ENCODE measurements around the gene DENND1A.

DNA sequence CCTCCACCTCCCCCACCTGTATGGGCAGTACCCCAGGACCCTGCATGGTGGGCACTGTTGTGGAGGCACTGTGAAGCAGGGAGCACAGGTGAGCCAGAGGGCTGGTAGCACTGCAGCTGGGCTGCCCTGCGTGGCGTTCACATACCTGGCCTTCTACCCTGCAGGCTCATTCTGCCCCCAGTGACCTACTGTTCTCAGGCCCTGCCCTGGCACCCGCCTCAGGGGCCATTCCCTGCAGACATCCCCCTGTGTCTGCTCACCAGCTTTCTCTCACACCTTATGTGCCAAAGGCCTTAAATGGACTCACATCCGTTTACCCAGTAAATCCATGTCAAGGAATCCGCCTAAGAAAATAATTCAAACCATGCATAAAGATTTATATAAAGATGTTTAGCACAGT is 377.4 kb downstream of the DENND1A start:
- TF ChIP-seq, protein P1, sequence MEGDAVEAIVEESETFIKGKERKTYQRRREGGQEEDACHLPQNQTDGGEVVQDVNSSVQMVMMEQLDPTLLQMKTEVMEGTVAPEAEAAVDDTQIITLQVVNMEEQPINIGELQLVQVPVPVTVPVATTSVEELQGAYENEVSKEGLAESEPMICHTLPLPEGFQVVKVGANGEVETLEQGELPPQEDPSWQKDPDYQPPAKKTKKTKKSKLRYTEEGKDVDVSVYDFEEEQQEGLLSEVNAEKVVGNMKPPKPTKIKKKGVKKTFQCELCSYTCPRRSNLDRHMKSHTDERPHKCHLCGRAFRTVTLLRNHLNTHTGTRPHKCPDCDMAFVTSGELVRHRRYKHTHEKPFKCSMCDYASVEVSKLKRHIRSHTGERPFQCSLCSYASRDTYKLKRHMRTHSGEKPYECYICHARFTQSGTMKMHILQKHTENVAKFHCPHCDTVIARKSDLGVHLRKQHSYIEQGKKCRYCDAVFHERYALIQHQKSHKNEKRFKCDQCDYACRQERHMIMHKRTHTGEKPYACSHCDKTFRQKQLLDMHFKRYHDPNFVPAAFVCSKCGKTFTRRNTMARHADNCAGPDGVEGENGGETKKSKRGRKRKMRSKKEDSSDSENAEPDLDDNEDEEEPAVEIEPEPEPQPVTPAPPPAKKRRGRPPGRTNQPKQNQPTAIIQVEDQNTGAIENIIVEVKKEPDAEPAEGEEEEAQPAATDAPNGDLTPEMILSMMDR (IDR thresholded peaks at IDR 0.05), result no peak
- TF ChIP-seq, protein P2, sequence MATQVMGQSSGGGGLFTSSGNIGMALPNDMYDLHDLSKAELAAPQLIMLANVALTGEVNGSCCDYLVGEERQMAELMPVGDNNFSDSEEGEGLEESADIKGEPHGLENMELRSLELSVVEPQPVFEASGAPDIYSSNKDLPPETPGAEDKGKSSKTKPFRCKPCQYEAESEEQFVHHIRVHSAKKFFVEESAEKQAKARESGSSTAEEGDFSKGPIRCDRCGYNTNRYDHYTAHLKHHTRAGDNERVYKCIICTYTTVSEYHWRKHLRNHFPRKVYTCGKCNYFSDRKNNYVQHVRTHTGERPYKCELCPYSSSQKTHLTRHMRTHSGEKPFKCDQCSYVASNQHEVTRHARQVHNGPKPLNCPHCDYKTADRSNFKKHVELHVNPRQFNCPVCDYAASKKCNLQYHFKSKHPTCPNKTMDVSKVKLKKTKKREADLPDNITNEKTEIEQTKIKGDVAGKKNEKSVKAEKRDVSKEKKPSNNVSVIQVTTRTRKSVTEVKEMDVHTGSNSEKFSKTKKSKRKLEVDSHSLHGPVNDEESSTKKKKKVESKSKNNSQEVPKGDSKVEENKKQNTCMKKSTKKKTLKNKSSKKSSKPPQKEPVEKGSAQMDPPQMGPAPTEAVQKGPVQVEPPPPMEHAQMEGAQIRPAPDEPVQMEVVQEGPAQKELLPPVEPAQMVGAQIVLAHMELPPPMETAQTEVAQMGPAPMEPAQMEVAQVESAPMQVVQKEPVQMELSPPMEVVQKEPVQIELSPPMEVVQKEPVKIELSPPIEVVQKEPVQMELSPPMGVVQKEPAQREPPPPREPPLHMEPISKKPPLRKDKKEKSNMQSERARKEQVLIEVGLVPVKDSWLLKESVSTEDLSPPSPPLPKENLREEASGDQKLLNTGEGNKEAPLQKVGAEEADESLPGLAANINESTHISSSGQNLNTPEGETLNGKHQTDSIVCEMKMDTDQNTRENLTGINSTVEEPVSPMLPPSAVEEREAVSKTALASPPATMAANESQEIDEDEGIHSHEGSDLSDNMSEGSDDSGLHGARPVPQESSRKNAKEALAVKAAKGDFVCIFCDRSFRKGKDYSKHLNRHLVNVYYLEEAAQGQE (IDR thresholded peaks at IDR 0.05; ENCODE audit: insufficient read depth in 1 of 2, low read depth in 2 of 2, low read length in 1 of 2), result no peak
- TF ChIP-seq TCF7L2 (IDR thresholded peaks at IDR 0.05; ENCODE audit: low read depth, low read length), result no peak
